ENCODE data around the gene FARP2.
"Not testable (repeated sequence)": the region's sequence is repeated elsewhere in the genome, so short reads cannot be mapped to it uniquely, and the experiment has no call there.

DNA sequence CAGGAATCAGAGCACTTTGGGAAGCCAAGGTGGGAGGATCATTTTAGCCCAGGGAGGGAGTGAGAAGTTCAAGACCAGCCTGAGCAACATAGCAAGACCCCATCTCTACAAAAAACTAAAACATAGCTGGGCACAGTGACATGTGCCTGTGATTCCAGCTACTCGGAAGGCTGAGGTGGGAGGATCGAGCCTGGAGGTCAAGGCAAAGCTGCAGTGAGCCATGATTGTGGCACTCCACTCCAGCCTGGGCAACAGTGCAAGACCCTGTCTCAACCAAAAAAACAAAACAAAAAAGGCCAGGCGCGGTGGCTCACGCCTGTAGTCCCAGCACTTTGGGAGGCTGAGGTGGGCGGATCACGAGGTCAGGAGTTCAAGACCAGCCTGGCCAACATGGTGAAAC is 94.0 kb downstream of the FARP2 start:
- TF ChIP-seq, protein P1, sequence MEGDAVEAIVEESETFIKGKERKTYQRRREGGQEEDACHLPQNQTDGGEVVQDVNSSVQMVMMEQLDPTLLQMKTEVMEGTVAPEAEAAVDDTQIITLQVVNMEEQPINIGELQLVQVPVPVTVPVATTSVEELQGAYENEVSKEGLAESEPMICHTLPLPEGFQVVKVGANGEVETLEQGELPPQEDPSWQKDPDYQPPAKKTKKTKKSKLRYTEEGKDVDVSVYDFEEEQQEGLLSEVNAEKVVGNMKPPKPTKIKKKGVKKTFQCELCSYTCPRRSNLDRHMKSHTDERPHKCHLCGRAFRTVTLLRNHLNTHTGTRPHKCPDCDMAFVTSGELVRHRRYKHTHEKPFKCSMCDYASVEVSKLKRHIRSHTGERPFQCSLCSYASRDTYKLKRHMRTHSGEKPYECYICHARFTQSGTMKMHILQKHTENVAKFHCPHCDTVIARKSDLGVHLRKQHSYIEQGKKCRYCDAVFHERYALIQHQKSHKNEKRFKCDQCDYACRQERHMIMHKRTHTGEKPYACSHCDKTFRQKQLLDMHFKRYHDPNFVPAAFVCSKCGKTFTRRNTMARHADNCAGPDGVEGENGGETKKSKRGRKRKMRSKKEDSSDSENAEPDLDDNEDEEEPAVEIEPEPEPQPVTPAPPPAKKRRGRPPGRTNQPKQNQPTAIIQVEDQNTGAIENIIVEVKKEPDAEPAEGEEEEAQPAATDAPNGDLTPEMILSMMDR (IDR thresholded peaks at IDR 0.05 in 2 of 3, conservative IDR thresholded peaks at IDR 0.05 in 1 of 3; ENCODE audit: borderline replicate concordance in 1 of 3, insufficient read depth in 1 of 3, low read depth in 2 of 3, low read length in 2 of 3), result not testable (repeated sequence)
- not testable (repeated sequence) for TF ChIP-seq REST (IDR thresholded peaks at IDR 0.05; ENCODE audit: low read depth); POLR2A (IDR thresholded peaks at IDR 0.05; ENCODE audit: borderline replicate concordance, extremely low read depth, insufficient read depth, insufficient read length)

Measured in HCT116 (cell line).